ENCODE data around the gene MRPL4. TPM values are rescaled to one million over a fixed set of nuclear protein-coding genes. Genes with fewer than 3 reads are reported as not detected.
"Not testable (repeated sequence)": the region's sequence is repeated elsewhere in the genome, so short reads cannot be mapped to it uniquely, and the experiment has no call there.

Gene MRPL4
- total RNA-seq, 1 experiment from 2014 or later = 96.4 TPM

- DNase-seq (ENCODE audit: low read depth) = peak; percentile 38
Measured at GRCh38 chr19:10260141-10260584, 8.1 kb downstream of the MRPL4 start.

- DNase-seq (ENCODE audit: low read depth) = peak; percentile 60
Measured at GRCh38 chr19:10262771-10263170, 10.8 kb downstream of the MRPL4 start.

- DNase-seq (ENCODE audit: low read depth) = no peak
Measured at GRCh38 chr19:10266706-10267105, 14.7 kb downstream of the MRPL4 start.

GRCh38 chr19:10268071-10268470 is 16.1 kb downstream of the MRPL4 start:
- DNase-seq (ENCODE audit: low read depth) = no peak

- peak; percentile 75 for DNase-seq (ENCODE audit: low read depth)
Measured at GRCh38 chr19:10269333-10270179, 17.5 kb downstream of the MRPL4 start.

- peak; percentile 78 for DNase-seq (ENCODE audit: low read depth)
Measured at GRCh38 chr19:10270180-10270615, 18.2 kb downstream of the MRPL4 start.

GRCh38 chr19:10270616-10271394 is 18.8 kb downstream of the MRPL4 start, which contains the start of gene ICAM1:
TSS of gene ICAM1 (plus strand) at chr19:10271120. CDS start at chr19:10271160, 40 bp downstream.
- peak; percentile 80 for DNase-seq (ENCODE audit: low read depth)

GRCh38 chr19:10271543-10272086 is 19.6 kb downstream of the MRPL4 start:
- peak; percentile 47 for DNase-seq (ENCODE audit: low read depth)

- no peak for DNase-seq (ENCODE audit: low read depth)
Measured at GRCh38 chr19:10274589-10274988, 22.6 kb downstream of the MRPL4 start.

- DNase-seq (ENCODE audit: low read depth) = no peak
Measured at GRCh38 chr19:10277795-10278589, 26.0 kb downstream of the MRPL4 start.

- no peak for DNase-seq (ENCODE audit: low read depth)
Measured at GRCh38 chr19:10278935-10279334, 26.9 kb downstream of the MRPL4 start.

GRCh38 chr19:10279737-10280442 is 27.9 kb downstream of the MRPL4 start:
- DNase-seq (ENCODE audit: low read depth) = no peak

GRCh38 chr19:10282043-10282442 is 30.0 kb downstream of the MRPL4 start:
- DNase-seq (ENCODE audit: low read depth) = not testable (repeated sequence)

- DNase-seq (ENCODE audit: low read depth) = no peak
Measured at GRCh38 chr19:10283301-10284064, 31.5 kb downstream of the MRPL4 start.

- no peak for DNase-seq (ENCODE audit: low read depth)
Measured at GRCh38 chr19:10284065-10284959, 32.3 kb downstream of the MRPL4 start.

- no peak for DNase-seq (ENCODE audit: low read depth)
Measured at GRCh38 chr19:10284960-10285278, 32.9 kb downstream of the MRPL4 start.

GRCh38 chr19:10285393-10285792 is 33.4 kb downstream of the MRPL4 start:
- no peak for DNase-seq (ENCODE audit: low read depth)

- DNase-seq (ENCODE audit: low read depth) = no peak
Measured at GRCh38 chr19:10286803-10287737, 35.1 kb downstream of the MRPL4 start, which contains the start of gene ICAM4. TSS of gene ICAM4 (plus strand) at chr19:10286955. CDS start at chr19:10287013, 58 bp downstream.
